ENCODE data around the gene ATXN7L2.
"Not testable (repeated sequence)": the region's sequence is repeated elsewhere in the genome, so short reads cannot be mapped to it uniquely, and the experiment has no call there.

ATXN7L2 gene, protein sequence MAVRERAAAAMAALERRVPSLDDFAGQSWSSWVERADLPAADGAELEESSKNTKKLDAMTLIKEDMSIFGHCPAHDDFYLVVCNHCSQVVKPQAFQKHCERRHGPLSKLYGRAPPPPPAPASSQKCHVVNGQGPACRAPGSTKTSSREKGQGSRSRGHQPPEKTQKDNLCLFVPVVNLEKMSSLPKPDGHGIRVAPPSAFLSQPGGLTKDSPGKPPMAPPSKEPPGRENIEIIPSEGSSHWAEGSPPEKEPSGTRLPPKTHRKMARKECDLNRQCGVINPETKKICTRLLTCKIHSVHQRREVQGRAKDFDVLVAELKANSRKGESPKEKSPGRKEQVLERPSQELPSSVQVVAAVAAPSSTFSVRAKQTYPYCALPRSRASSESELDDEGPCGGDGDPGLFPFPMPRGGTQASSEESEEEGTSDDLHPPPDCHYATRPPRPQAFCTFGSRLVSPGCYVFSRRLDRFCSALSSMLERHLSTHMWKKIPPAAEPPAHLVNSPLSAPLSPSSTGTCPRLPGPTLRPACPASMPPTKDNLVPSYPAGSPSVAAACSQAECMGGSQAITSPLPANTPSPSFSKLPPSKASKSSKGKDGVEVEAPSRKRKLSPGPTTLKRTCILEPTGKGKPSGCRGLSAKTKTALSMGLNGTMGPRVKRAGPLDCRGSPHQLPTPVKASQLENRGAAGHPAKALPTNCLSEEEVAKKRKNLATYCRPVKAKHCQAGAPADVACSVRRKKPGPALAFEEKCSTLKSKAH

DNA sequence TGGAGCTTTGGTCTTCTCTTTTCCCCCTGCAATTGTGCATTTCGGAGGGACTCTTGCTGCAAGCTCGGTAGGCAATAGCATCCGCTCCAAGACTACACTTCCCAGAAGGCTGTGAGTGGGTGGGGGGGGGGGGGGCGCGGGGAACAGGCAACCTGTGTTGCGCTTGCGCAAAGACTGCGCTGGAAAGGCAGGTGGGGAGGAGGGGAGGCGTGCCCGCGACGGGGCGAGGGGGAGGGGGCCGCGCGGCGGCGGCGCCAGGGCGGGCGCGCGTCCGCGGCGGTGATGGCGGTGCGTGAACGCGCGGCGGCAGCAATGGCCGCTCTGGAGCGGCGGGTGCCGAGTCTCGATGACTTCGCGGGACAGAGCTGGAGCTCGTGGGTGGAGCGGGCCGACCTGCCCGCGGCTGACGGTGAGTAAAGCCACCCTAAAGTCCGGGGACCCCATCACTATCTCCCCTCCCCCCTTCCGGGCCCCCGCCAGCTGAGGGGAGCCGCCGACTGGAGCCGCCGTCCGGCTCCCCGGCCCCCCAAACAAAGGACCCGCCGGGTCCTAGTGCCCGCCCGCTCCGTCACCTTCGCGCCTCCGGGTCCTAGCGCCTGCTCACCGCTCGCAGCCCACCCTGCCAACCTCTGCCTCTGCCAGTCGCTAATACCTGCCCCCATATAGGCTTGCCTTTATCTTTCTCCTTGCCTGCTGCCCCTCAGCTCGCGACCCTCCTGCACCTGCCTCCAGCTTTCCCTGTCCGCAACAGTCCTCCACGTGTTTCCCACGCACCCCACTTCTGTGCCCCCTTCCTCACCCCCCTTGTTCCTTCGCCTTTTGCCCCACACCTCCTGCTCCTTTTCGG, at the start of gene ATXN7L2:
Gene ATXN7L2, plus strand, starts transcription at position 234 of the 847 bp plus-strand sequence. Its CDS starts 49 bp downstream, at position 283.
- peak; percentile 85 for DNase-seq

DNA sequence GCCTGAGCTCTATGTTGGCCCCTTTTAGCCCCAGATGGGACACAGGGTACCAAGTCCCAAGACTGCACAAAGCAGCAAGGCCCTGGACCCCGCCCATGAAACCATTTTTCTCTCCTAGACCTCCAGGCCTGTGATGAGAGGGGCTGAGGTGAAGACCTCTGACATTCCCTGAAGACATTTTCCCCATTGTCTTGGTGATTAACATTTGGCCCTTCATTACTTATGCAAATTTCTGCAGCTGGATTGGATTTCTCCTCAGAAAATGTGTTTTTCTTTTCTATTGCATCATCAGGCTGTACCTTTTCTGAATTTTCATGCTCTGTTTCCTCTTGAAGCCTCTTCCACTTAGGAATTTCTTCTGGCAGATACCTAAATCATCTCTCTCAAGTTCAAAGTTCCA, 49.2 kb upstream of the ATXN7L2 start:
- DNase-seq: no peak

DNA sequence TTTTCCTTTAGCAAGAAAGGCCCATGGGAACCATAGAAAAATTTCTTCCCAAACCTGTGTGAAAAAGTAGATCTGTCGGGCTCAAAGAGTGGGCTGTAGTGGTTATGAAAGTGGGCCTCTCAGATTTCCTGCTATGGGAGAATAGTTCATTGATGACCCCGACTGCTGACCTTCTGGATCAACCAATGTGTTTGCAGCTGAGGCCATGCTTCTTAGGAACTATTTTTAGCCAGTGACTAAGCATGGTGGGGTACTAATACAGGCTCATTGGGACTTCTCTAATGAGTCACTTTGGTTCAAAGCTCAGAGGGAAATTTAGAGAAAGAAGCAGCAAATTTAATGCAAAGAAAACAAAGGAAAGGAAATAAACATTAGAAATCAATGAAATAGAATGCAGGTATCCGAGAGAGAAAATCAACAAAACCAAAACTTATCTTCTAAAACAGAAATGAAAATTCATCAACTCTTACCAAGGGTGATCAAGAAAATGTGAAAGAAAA, 44.9 kb upstream of the ATXN7L2 start:
- DNase-seq: no peak

DNA sequence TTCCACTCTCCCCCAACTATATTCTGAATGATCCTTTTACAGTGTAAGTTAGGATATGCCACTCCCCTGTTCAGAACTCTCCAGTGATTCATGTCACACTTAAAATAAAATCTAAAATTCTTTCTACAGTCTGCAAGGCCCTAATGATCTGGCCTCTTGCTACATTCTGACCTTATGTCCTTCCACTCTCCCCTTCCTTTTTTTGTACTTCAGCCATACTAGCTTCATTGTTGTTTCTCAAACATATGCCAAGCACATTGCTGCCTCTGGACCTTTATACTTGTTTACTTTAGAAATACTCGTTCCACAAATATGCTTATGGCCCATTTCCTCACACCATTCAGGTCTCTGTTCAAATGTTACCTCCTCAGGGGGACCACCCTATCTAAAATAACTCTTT, 42.6 kb upstream of the ATXN7L2 start:
- no peak for DNase-seq

DNA sequence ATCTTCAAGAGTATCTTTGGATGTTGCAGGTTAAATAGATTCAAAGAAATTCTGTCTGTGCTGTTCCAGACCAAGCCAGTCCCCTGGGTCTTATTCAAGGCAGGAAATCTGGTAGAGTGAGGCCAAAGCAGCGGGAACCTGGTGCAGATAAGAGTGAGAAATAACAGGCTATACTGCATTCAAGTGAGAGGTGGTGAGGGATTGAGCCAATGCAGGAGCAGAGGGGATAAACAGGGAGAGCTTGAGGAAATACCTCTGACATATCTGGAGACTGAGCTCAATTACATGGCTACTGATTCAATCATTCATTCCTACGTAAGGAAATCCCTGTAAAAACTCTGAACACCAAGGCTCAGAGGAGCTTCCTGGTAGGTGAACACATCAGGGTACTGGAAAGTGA, 40.2 kb upstream of the ATXN7L2 start:
- DNase-seq: no peak

DNA sequence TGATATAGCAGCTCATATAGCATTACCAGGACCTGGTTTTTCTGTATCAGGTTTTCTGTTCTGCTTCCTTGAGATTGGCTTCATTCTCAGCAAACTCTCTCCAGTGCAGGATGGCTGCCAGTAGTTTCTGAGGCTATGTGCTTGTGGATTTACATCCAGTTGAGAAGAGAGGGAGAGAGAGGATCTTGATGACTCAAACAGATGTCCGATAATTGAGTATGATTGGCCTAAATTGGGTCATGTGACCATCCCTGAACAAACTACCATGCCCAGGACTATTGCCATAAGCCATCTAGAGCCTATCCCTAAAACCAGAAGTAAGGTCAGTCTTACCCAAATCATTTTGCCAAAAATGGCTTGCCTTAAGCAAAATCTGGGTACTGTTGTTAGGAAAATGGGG, 39.4 kb upstream of the ATXN7L2 start:
- no peak for DNase-seq

DNA sequence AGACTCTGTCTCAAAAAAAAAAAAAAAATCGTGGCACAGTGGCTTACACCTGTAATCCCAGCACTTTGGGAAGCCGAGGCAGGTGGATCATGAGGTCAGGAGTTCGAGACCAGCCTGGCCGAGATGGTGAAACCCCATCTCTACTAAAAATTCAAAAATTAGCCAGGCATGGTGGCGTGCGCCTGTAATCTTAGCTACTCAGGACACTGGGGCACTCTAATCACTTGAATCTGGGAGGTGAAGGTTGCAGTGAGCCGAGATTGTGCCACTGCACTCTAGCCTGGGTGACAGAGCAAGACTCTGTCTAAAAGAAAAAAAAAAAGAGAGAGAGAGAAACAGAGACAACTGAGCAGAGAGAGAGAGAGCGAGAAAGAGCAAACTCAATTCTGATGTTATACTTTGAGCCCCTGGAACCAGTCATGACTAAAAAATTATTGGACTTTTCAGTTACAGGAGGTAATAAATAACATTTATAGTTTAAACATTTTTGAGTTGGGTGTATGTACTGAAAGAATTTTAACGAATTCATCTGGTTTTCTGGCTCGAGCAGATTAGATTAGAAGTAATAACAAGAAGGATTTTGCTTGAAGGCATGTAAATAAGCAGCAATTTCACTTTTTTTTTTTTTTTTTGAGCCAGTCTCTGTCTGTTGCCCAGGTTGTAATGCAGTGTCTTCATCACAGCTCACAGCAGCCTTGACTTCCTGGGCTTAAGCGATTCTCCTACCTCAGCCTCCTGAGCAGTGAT, 37.6 kb upstream of the ATXN7L2 start:
- DNase-seq: not testable (repeated sequence)

DNA sequence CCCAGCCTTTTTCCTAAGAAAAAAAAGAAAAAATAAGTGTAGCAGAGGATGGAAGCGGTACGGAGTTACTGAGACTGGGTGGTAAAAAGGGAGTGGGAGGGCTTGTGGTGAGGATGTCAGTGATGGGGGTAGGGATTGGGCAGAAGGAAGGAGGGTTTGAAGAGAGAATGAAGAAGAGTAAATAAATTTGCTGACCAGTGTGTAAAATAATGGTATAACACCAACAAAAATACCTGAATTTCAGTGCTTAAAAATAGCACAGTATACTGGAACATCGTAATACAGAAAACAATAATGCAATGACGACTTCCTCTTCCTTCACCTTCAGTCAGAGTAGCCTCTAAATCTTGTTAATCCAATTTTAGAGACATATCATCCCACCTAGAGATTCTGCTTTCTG, 36.2 kb upstream of the ATXN7L2 start:
- no peak for DNase-seq

DNA sequence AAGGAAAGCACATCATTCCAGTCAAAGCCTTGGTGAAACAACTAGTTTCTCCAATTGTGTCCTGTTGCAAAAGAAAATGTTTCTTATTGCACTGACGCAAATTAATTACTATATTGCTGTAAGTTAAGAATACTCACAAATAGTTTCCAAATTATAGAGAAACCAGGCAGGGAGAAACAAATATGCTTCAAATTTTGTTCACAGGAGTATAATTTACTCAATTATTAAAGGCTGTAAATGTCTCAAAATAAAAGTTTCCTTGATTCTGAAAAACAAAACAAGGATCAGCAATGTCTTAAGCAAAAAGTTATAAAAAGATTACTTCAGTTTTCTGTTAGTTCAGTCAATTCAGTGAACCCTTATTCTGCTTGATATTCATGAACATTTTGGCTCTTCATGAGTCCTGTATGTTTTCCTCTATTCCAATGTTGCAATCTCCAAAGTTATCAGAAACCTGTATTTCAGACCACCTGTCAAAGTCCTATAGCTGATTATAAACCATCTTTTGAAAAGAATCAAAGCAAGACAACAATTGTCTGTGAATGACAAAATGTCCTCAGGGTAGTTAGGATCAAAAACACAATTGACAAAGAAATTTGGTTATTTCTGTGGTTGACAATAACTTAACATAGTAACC, 29.1 kb upstream of the ATXN7L2 start:
- DNase-seq: no peak

DNA sequence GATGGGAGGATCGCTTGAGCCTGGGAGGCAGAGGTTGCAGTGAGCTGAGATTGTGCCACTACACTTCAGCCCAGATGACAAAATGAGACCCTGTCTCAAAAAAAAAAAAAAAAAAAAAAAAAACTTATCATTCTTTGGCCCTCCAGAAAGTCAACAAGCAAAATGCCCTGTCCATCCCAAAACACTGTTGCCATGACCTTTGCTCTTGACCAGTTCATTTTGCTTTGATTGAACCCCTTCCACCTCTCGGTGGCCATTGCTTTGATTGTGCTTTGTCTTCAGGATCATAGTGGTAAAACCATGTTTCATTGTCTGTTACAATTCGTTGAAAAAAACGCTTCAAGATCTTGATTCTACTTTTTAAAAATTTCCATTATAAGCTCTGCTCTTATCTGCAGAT, 25.9 kb upstream of the ATXN7L2 start:
- DNase-seq: no peak

DNA sequence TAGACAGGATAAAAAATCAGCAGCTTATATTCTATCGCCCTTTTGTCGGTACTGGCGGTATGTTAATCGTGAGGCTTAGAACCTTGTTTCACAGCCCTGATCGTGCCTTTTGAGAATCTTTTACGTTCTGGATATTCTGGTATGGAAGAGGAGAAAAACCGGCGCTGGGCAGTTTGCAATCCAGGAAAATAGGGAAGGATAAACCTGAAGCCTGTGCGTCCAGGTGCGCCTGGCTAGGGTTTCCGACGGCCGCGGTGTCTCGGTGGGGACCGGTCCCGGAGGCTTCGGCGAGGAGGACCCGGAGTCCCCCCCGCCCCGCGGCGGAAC, 17.6 kb upstream of the ATXN7L2 start:
- DNase-seq: no peak

DNA sequence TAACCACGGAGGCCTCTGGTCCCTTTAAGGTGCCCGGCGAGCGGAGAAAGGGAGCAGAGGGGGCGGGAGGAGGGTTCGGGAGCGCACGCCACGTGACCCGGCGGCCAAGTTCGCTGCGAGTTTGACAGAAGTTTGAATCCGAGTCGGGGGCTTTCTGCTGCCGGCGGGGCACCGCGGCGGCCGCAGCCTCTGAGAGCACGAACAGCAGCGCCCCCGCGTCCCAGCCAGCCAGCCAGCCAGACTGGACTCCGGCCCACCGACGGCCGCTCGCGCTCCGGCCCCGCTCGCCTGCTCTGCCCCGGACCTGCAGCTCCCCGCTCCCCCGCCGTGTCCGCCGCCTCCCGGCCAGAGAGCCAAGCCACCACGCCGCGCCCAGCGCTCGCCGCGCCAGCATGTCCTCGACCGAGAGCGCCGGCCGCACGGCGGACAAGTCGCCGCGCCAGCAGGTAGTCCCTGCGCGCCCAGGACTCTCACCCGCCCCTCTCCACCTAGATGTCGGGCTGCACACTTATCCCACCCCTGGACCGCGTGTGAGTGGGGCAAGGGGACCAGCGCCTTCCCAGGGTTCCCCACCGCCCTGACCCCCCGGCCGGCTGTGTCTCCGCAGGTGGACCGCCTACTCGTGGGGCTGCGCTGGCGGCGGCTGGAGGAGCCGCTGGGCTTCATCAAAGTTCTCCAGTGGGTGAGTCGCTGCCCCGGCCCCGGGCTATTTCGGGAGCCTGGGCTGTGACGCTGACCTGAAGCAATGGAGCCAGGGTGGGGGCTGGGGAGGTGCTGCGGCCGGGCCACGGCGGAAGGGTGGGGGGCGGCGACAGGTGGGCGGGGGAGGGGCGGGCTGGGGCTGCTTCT, 17.0 kb upstream of the ATXN7L2 start, which contains the start of gene SYPL2:
Gene SYPL2, plus strand, starts transcription at position 95 of the 849 bp plus-strand sequence. Its CDS starts 298 bp downstream, at position 393.
- no peak for DNase-seq

DNA sequence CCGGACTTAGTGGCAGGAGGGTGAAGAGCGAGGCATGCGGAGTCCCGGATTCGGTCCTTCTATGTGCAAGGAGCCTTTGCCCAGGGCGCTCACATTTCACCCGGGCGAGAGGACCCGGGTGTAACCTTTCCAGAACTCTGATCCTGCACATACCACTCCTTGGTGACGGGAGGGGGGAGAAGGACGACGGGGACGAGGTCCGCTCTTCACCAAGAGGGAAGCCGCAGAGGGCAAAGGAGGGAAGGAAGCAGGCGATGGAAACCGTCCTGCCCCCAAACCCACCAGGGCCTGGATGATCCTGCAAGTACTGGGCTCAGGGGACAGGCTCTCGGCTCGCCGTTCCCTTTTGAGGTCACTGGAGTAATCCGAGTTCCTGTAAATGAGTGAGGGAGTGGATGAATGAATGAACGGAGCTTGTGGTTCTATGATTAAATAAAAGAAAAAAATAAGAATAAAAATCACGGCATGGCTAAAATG, 16.4 kb upstream of the ATXN7L2 start:
- DNase-seq: no peak

DNA sequence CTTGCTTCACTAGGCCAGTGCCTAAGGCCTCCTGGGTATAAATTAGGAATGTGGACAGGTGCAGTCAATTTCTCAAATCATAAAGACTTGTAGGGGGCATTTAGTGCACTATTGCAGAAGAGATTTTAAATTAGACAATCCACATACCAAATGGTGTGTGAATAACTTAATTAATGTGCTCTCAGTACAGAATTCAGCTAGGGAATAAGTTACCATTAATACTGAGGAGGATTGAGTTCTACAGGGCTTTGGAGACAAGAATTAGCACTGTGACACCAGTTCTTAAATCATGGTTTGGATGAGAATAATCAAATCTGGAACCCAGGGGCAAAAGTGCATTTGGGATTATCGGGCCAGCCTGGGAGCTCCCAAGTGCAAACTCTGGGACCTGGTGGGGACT, 15.6 kb upstream of the ATXN7L2 start:
- no peak for DNase-seq

DNA sequence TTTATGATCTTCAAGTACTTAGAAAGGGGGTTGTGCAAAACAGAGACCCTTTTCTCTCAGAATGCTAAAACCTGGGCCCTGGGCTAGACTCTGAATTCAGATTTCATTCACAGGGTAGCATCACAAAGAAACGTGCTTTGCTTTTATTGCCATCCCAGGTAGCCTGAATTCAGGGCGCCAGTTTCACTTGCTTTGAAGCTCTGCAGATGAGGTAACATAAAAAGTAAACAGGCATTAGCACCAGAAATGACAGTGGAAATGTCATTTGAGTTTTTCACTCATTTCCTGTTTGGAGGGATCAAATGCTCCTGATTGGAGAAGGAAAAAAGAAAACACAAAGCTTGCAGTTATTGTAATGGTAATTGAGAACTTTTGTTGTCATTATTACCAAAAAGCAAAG, 14.8 kb upstream of the ATXN7L2 start:
- DNase-seq: no peak

DNA sequence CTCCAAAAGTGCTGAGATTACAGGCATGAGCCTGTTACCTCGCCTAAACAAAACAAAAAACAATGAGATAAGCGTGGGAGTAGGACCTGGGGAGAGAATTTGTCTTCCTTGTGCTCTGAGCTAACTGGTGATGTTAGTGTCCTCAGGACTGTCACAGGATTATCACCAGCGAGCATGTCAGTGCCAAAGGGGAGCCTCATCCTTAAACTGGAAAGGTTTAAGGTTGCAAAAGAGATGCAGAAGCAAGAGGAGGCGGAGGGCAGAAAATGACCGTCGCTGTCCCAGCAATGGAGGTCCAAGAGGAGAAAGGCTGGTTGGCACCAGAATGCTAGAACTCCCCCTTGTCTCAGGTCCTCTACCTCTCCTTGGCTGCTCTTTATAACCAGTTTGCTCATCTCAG, 13.5 kb upstream of the ATXN7L2 start:
- no peak for DNase-seq

DNA sequence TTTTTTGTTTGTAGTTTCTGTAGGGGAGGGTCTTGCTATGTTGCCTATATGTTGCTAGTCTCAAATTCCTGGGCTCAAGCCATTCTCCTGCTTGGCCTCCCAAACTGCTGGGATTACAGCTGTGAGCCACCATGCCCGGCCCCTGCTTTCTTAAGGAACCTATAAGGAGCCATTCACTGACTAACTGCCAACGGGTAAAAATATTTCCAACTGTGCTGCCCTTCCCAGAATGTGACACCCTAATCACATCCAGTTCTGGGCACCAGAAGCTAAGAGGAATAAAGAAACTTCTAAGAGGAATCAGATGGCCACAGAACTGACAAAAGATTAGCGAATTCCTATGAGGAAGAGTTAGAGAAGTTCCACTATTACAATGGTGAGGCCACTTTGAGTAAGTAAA, 10.9 kb upstream of the ATXN7L2 start:
- no peak for DNase-seq

DNA sequence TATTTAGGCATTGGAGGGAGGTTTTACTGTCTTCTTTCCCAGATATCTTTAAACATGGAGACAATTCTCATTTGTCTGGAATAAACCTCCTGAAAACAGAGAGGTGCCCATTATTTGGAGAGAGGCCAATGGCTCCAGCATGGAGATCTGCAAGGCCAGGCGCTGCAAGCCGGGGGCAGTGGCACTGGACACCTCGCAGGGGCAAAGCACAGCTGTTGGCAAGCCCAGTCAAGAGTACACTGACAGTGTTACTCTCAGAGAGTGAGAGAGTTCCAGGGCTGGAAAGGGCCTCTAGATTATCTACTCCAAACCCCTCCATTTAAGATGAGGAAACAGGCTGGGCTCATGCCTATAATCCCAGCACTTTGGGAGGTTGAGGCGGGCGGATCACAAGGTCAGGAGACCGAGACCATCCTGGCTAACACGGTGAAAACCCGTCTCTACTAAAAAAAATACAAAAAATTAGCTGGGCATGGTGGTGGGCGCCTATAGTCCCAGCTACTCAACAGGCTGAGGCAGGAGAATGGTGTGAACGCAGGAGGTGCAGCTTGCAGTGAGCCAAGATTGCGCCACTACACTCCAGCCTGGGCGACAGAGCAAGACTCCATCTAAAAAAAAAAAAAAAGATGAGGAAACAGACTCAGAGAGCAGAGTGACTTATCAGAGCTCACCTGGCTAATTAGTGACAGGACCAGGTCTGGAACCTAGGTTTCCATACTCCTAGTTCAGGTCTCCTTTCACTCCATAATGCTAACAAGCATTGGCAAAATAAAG, 10.2 kb upstream of the ATXN7L2 start:
- DNase-seq: not testable (repeated sequence)

DNA sequence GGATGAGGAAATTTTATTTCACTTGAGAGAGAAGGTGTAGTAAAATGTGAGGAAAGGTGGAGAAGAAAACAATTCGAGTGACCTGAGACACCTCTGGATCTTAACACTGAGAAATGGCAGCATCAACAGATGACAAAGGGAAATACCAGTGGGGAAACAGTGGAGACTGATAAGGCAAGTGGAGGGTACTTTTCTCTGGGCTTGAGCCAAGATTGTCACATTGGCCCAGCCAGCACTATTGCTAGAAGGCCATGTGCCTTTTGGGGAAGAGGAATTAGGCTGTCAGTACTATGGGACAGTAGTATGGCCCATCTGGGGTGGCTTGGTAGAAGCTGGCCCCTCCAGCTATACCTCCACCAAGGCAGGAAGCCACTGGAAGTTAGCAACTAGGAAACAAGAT, 9.0 kb upstream of the ATXN7L2 start:
- no peak for DNase-seq

DNA sequence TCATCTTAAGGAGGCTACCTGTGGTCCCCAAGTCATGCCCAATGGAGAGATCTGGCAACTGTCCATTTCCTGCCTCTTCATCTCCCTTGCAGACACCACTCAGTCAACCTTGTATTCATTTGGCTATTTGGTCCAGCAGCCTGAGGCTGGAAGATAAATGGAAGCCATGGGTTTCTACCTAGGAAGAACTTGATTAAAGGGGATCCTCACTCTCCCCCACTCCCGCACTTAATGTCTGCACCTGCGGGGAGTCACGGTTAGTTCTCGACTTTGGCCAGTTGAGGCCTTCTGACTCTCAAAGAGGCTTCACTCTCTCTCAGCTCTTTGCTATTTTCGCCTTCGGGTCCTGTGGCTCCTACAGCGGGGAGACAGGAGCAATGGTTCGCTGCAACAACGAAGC, 8.4 kb upstream of the ATXN7L2 start:
- no peak for DNase-seq

Data from DMS 273 treated with DMSO at 0.1 percent for 48 hours (cell line).